HepG2 (cell line): ENCODE results near the gene ARL8A. TPM values are rescaled to one million over a fixed set of nuclear protein-coding genes. Genes with fewer than 3 reads are reported as not detected.
A peak's percentile ranks its signal among the peaks of the same experiment; 100 is the strongest.

ENCODE experiments used
- ATAC-seq: fragments of 200-7000 bp; cut with Tn5 transposase; 3 replicates; pipeline ENCODE4 v1.9.1; 2020; ENCODE audit warnings: mild to moderate bottlenecking, moderate library complexity
- BruUV-seq: library from RNA; stranded (reverse); fragments of 400-500 nt; replicated peaks from 2 replicates; lab custom pipeline; 2021; lab: Mats Ljungman, UMichigan
- CTCF ChIA-PET: fragments of 300-600 bp; formaldehyde crosslinking; extraction: SDS; loops from one replicate; lab custom pipeline; 2021; ENCODE audit warnings: low total read pairs, inconsistent platforms, low intra/inter-chr PET ratio; lab: Yijun Ruan, JAX
- POLR2A ChIA-PET: fragments of 350-600 bp; sonication (Branson Sonifier 250); formaldehyde crosslinking; loops from one replicate; lab custom pipeline; 2020; ENCODE audit warnings: antibody characterized with exemption, inconsistent platforms; lab: Yijun Ruan, JAX
- DNase-seq: peaks from one replicate; pipeline ENCODE4 v3.0.0-alpha.2; 2015; ENCODE audit warnings: low spot score
- FAIRE-seq: peaks from 3 replicates; lab custom pipeline; 2011; peaks lifted over from hg19 to GRCh38; lab: Jason Lieb, UNC
- H2AFZ ChIP-seq: one replicate; pipeline ENCODE4 v1.6.1; 2011; ENCODE audit warnings: low read length, inconsistent platforms
- H3K27ac ChIP-seq: fragments of 300-600 bp; 3 replicates; pipeline ENCODE4 v1.8.0; 2011; ENCODE audit warnings: mixed run types, mild to moderate bottlenecking, mixed read lengths, low read length, inconsistent platforms; ENCODE audit not compliant: insufficient read depth; ENCODE audit errors: extremely low read length
- H3K27me3 ChIP-seq, 2 experiments: fragments of 200-600 bp in 1 of 2; 2 replicates in 1 of 2; 3 replicates in 1 of 2; pipeline versions ENCODE4 v1.6.0 to v1.8.0; 2011; ENCODE audit warnings: low read length in 2 of 2, mild to moderate bottlenecking in 2 of 2, moderate library complexity in 2 of 2, inconsistent platforms in 1 of 2; ENCODE audit not compliant: insufficient read depth in 2 of 2, control insufficient read depth in 1 of 2
- H3K36me3 ChIP-seq, 2 experiments: fragments of 200-600 bp in 1 of 2; replicated peaks in 1 of 2; 2 replicates in 1 of 2; 3 replicates in 1 of 2; pipeline versions ENCODE4 v1.5.1 to v1.8.0; 2011; ENCODE audit warnings: low read length in 2 of 2, inconsistent platforms in 1 of 2; ENCODE audit not compliant: insufficient read depth in 2 of 2, control insufficient read depth in 1 of 2
- H3K4me1 ChIP-seq: 2 replicates; pipeline ENCODE4 v1.5.1; 2012; ENCODE audit warnings: low read length, inconsistent platforms; ENCODE audit not compliant: insufficient read depth
- H3K4me2 ChIP-seq: 2 replicates; pipeline ENCODE4 v1.6.0; 2011; ENCODE audit warnings: low read depth, low read length, inconsistent platforms
- H3K4me3 ChIP-seq, 3 experiments: fragments of 200-600 bp in 1 of 3; sonication (generic), shearing (Covaris generic) in 1 of 3; replicated peaks in 1 of 3; 2 replicates each; pipeline ENCODE4 v1.5.1; 2011 to 2016; ENCODE audit warnings: low read length in 3 of 3, inconsistent platforms in 2 of 3, low read depth in 2 of 3, mild to moderate bottlenecking in 2 of 3, control low read depth in 1 of 3, mixed read lengths in 1 of 3; ENCODE audit not compliant: insufficient read depth in 1 of 3
- H3K79me2 ChIP-seq: one replicate; pipeline ENCODE4 v1.6.1; 2011; ENCODE audit warnings: low read length, inconsistent platforms; ENCODE audit not compliant: insufficient read depth
- H3K9ac ChIP-seq: 2 replicates; pipeline ENCODE4 v1.6.0; 2011; ENCODE audit warnings: mild to moderate bottlenecking, low read depth, low read length, inconsistent platforms; ENCODE audit not compliant: insufficient read depth
- H3K9me3 ChIP-seq: 2 replicates; pipeline ENCODE4 v1.5.1; 2012; ENCODE audit warnings: mild to moderate bottlenecking, low read length
- H4K20me1 ChIP-seq: 2 replicates; pipeline ENCODE4 v1.6.0; 2011; ENCODE audit warnings: inconsistent platforms, mild to moderate bottlenecking, low read length, moderate library complexity; ENCODE audit not compliant: insufficient read depth
- HDAC2 ChIP-seq: sonication (generic); formaldehyde crosslinking; IDR thresholded peaks from 2 replicates; pipeline ENCODE4 v1.4.0; 2020; ENCODE audit warnings: missing genetic modification reagents
- KDM2A ChIP-seq: sonication (generic); formaldehyde crosslinking; IDR thresholded peaks from 2 replicates; pipeline ENCODE4 v1.4.0; 2020; ENCODE audit warnings: low read depth, missing genetic modification reagents, borderline replicate concordance
- NCOR1 ChIP-seq: fragments of 200-600 bp; sonication (generic); IDR thresholded peaks from 2 replicates; pipeline ENCODE4 v1.7.0; 2017; ENCODE audit warnings: antibody characterized with exemption, low read length, borderline replicate concordance
- NFE2L2 ChIP-seq: fragments of 150-350 bp; IDR thresholded peaks from 2 replicates; pipeline ENCODE4 v1.6.1; 2014; ENCODE audit warnings: low read length
- REXO4 ChIP-seq: sonication (generic); formaldehyde crosslinking; IDR thresholded peaks from 2 replicates; pipeline ENCODE4 v1.8.0; 2022; ENCODE audit warnings: missing genetic modification reagents, mild to moderate bottlenecking, borderline replicate concordance
- SNRNP70 ChIP-seq: fragments of 200-400 bp; formaldehyde crosslinking; IDR thresholded peaks from 2 replicates; pipeline ENCODE4 v1.6.1; 2017; ENCODE audit warnings: mild to moderate bottlenecking, low read depth, low read length, moderate library complexity
- SSRP1 ChIP-seq: IDR thresholded peaks from 2 replicates; pipeline ENCODE4 v1.6.1; 2016; ENCODE audit warnings: control low read depth
- TAF1 ChIP-seq: sonication (generic); formaldehyde crosslinking; IDR thresholded peaks from 2 replicates; pipeline ENCODE4 v1.4.0; 2020; ENCODE audit warnings: missing genetic modification reagents
- XRCC5 ChIP-seq: fragments of 200-400 bp; formaldehyde crosslinking; optimal IDR thresholded peaks from 2 replicates; pipeline ENCODE3; 2017; ENCODE audit warnings: mild to moderate bottlenecking, low read length
- ZBTB7A ChIP-seq: sonication (generic); formaldehyde crosslinking; IDR thresholded peaks from 2 replicates; pipeline ENCODE4 v1.8.0; 2022; ENCODE audit warnings: mild to moderate bottlenecking, missing genetic modification reagents
- ZNF138 ChIP-seq: sonication (generic); formaldehyde crosslinking; IDR thresholded peaks from 2 replicates; pipeline ENCODE4 v1.5.0; 2020; ENCODE audit warnings: mild to moderate bottlenecking, low read depth, missing genetic modification reagents
- ZNF558 ChIP-seq: sonication (generic); formaldehyde crosslinking; IDR thresholded peaks from 2 replicates; pipeline ENCODE4 v1.9.0; 2022; ENCODE audit warnings: mild to moderate bottlenecking, missing genetic modification reagents, borderline replicate concordance
- ZNF570 ChIP-seq: sonication (generic); formaldehyde crosslinking; IDR thresholded peaks from 2 replicates; pipeline ENCODE4 v1.4.0; 2020; ENCODE audit warnings: mild to moderate bottlenecking, missing genetic modification reagents, borderline replicate concordance
- WGBS: methylation state at CpG from one replicate; pipeline ENCODE4 v1.1.6; 2017; ENCODE audit warnings: low lambda C conversion rate; 5-methylcytosine and 5-hydroxymethylcytosine counted together
- in situ Hi-C: cut with HindIII; loops from 2 replicates; pipeline ENCODE4 v1.10.0; 2017; ENCODE audit warnings: low pct_unique_long_range_greater_than_20kb; ENCODE audit not compliant: extremely low pct_ligation_motif_present
- intact Hi-C: fragments of 100-400 bp; cut with micrococcal nuclease; formaldehyde crosslinking; loops from one replicate; pipeline ENCODE4 v1.10.0; 2022; ENCODE audit not compliant: unreplicated experiment
- polyA plus RNA-seq, 8 experiments: library from polyadenylated mRNA; depleted of rRNA in 3 of 8; stranded (reverse) in 7 of 8; unstranded in 1 of 8; fragments of >200 nt; fragmentation: Illumina TruSeq in 4 of 8; extraction: Trizol in 4 of 8; gene quantifications; 2 replicates each; pipeline versions ENCODE4 v1.2.1 to v1.2.3, GENCODE V29; 2011 to 2016; ENCODE audit warnings: low read depth in 4 of 8, missing spikeins in 1 of 8, mixed read lengths in 1 of 8; ENCODE audit not compliant: insufficient read depth in 1 of 8
- total RNA-seq, 5 experiments: library from RNA; depleted of rRNA; stranded (reverse); fragments of >200 nt; fragmentation: Illumina TruSeq; extraction: Trizol; gene quantifications; 2 replicates each; pipeline ENCODE4 v1.2.3, GENCODE V29; 2016; ENCODE audit warnings: low read depth in 1 of 5
- TF ChIP-seq, protein P1 (sequence below): sonication (generic); formaldehyde crosslinking; IDR thresholded peaks from 2 replicates; pipeline ENCODE4 v1.4.0; 2020; ENCODE audit warnings: missing genetic modification reagents
- TF ChIP-seq, protein P2 (sequence below): sonication (generic); formaldehyde crosslinking; IDR thresholded peaks from 2 replicates; pipeline ENCODE4 v1.4.0; 2020; ENCODE audit warnings: low read depth, mild to moderate bottlenecking, missing genetic modification reagents
- TF ChIP-seq, protein P3 (sequence below): sonication (generic); formaldehyde crosslinking; IDR thresholded peaks from 2 replicates; pipeline ENCODE4 v1.4.0; 2020; ENCODE audit warnings: mild to moderate bottlenecking, missing genetic modification reagents
- TF ChIP-seq, protein P4 (sequence below): sonication (generic); formaldehyde crosslinking; IDR thresholded peaks from 2 replicates; pipeline ENCODE4 v1.4.0; 2020; ENCODE audit warnings: mild to moderate bottlenecking, missing genetic modification reagents
- TF ChIP-seq, protein P5 (sequence below): sonication (generic); formaldehyde crosslinking; IDR thresholded peaks from 2 replicates; pipeline ENCODE4 v1.8.0; 2022; ENCODE audit warnings: low read depth, missing genetic modification reagents
- TF ChIP-seq, protein P6 (sequence below): IDR thresholded peaks from 2 replicates; pipeline ENCODE4 v1.6.1; 2016; ENCODE audit warnings: control low read depth

The ARL8A gene
- total and polyA plus RNA-seq, 2 of the 13 experiments (the other 11 are each of a cell fraction or from before 2014, with no cell fraction given), result 2.7 to 23.4 TPM

DNA sequence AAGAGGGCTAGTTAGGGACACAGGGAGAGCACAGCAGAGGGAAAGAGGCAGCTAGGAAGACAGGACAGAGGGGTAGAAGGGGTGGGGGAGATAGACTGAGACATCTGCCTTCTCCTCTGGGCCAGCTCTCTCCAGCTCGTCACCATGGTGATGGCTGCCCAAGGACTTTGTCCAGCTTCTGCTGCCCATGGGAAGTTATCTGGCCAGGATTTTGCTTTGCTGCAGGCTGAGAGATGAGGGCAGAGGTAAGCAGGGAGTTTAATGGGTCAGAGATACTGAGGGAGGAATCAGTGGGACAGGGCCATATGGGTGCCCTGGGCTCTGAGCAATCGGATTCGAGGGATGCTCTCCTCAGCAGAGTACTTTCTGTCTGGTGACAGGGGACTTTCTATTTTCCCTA lies 56.3 kb downstream of the ARL8A start:
- ChIA-PET CTCF (interaction anchor here (0.8 kb wide), 1 partner anchor 78 kb away, joined by 3 read pairs; the partner anchor contains the start of gene ELF3), POLR2A (interaction anchor here (1.6 to 8.0 kb wide), 3 partner anchors 26 to 76 kb away, joined by 4 to 118 read pairs (median 33); partner anchors contain the start of gene ELF3)
- Histone ChIP-seq H3K9me3 (no peaks in the 10 kb centered on the region), H3K27ac (peak overlapping the region; percentile 20), H3K27me3 (no peaks in the 10 kb centered on the region), H2AFZ (no peak overlapping the region), H3K9ac (peak overlapping the region; percentile 15; the same call in 1 of the 2 replicates), H4K20me1 (no peaks in the 10 kb centered on the region), H3K36me3 (no peaks in the 10 kb centered on the region), H3K4me1 (peaks cover 70% of the 10 kb centered on the region), H3K4me2 (peak overlapping the region; percentile 93), H3K79me2 (no peaks in the 10 kb centered on the region), H3K4me3 (no peak overlapping the region)
- ATAC-seq, result no peak
- no peak for DNase-seq
- intact Hi-C loops (no loop called here), in situ Hi-C loops (no loop called here)
- no TSS peak for BruUV-seq
- no peak for FAIRE-seq
- WGBS, result 51% methylated on average over 3 of the region's 3 CpGs
- TF ChIP-seq ZBTB7A (CRISPR knock-in tag) (no peak), SSRP1 (CRISPR knock-in tag) (no peak), NCOR1 (no peak), ZNF558 (no peak), SNRNP70 (no peak), XRCC5 (peak; percentile 38), KDM2A (CRISPR knock-in tag) (no peak), NFE2L2 (no peak), HDAC2 (CRISPR knock-in tag) (no peak), ZNF570 (no peak), REXO4 (no peak), ZNF138 (CRISPR knock-in tag) (no peak), TAF1 (CRISPR knock-in tag) (no peak)
- TF ChIP-seq, protein P1, sequence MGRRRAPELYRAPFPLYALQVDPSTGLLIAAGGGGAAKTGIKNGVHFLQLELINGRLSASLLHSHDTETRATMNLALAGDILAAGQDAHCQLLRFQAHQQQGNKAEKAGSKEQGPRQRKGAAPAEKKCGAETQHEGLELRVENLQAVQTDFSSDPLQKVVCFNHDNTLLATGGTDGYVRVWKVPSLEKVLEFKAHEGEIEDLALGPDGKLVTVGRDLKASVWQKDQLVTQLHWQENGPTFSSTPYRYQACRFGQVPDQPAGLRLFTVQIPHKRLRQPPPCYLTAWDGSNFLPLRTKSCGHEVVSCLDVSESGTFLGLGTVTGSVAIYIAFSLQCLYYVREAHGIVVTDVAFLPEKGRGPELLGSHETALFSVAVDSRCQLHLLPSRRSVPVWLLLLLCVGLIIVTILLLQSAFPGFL (CRISPR knock-in tag), result no peak
- TF ChIP-seq, protein P2, sequence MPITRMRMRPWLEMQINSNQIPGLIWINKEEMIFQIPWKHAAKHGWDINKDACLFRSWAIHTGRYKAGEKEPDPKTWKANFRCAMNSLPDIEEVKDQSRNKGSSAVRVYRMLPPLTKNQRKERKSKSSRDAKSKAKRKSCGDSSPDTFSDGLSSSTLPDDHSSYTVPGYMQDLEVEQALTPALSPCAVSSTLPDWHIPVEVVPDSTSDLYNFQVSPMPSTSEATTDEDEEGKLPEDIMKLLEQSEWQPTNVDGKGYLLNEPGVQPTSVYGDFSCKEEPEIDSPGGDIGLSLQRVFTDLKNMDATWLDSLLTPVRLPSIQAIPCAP, result no peak
- TF ChIP-seq, protein P3, sequence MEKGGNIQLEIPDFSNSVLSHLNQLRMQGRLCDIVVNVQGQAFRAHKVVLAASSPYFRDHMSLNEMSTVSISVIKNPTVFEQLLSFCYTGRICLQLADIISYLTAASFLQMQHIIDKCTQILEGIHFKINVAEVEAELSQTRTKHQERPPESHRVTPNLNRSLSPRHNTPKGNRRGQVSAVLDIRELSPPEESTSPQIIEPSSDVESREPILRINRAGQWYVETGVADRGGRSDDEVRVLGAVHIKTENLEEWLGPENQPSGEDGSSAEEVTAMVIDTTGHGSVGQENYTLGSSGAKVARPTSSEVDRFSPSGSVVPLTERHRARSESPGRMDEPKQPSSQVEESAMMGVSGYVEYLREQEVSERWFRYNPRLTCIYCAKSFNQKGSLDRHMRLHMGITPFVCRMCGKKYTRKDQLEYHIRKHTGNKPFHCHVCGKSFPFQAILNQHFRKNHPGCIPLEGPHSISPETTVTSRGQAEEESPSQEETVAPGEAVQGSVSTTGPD (CRISPR knock-in tag), result no peak
- TF ChIP-seq, protein P4, sequence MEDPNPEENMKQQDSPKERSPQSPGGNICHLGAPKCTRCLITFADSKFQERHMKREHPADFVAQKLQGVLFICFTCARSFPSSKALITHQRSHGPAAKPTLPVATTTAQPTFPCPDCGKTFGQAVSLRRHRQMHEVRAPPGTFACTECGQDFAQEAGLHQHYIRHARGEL, result no peak
- TF ChIP-seq, protein P5, sequence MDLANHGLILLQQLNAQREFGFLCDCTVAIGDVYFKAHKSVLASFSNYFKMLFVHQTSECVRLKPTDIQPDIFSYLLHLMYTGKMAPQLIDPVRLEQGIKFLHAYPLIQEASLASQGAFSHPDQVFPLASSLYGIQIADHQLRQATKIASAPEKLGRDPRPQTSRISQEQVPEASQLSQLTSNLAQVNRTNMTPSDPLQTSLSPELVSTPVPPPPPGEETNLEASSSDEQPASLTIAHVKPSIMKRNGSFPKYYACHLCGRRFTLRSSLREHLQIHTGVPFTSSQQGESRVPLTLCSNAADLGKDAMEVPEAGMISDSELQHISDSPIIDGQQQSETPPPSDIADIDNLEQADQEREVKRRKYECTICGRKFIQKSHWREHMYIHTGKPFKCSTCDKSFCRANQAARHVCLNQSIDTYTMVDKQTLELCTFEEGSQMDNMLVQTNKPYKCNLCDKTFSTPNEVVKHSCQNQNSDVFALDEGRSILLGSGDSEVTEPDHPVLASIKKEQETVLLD (CRISPR knock-in tag), result no peak
- TF ChIP-seq, protein P6, sequence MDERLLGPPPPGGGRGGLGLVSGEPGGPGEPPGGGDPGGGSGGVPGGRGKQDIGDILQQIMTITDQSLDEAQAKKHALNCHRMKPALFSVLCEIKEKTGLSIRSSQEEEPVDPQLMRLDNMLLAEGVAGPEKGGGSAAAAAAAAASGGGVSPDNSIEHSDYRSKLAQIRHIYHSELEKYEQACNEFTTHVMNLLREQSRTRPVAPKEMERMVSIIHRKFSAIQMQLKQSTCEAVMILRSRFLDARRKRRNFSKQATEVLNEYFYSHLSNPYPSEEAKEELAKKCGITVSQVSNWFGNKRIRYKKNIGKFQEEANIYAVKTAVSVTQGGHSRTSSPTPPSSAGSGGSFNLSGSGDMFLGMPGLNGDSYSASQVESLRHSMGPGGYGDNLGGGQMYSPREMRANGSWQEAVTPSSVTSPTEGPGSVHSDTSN (CRISPR knock-in tag), result no peak
